ENCODE measurements around the gene ANXA2R. TPM values are rescaled to one million over a fixed set of nuclear protein-coding genes. Genes with fewer than 3 reads are reported as not detected.

The ANXA2R gene
- total RNA-seq, 1 donor = 3.6 TPM

DNA sequence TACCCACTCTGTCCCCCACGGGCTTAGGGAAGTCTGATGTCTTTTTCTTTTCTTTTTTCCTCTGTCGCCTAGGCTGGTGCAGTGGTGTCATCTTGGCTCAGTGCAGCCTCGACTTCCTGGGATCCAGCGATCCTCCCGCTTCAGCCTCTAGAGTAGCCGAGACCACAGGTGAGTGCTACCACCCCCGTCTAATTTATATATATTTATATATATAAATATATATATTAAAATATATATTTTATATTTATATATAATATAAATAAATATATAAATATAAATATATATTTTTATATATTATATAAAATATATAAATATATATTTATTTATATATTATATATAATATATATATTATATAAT lies 3.3 kb upstream of the ANXA2R start:
- H3K27ac ChIP-seq (ENCODE audit: low read depth, low read length) = peak overlapping the region; percentile 94
- peaks cover 24% of the 10 kb centered on the region for H3K4me1 ChIP-seq (ENCODE audit: insufficient read depth, low read length)
- peaks cover 65% of the 10 kb centered on the region for H3K79me2 ChIP-seq (ENCODE audit: insufficient read depth, low read length)
- peak overlapping the region; percentile 78 for H3K4me3 ChIP-seq (ENCODE audit: insufficient read depth, low read length)
- no peak for TF ChIP-seq CTCF (IDR thresholded peaks at IDR 0.05; ENCODE audit: extremely low read depth, low read depth, low read length)
- peak overlapping the region; percentile 94 for H2AFZ ChIP-seq (ENCODE audit: low read length)
- H3K36me3 ChIP-seq (ENCODE audit: insufficient read depth, low read length) = no peaks in the 10 kb centered on the region
- peak overlapping the region; percentile 96 for H3K4me2 ChIP-seq (ENCODE audit: insufficient read depth, low read length)
- no peaks in the 10 kb centered on the region for H3K9me3 ChIP-seq (ENCODE audit: low read depth, low read length)
- no peaks in the 10 kb centered on the region for H3K27me3 ChIP-seq (ENCODE audit: insufficient read depth, low read length)
- DNase-seq (ENCODE audit: insufficient read length, low spot score, missing footprints) = no peak
- H4K20me1 ChIP-seq (ENCODE audit: insufficient read depth, low read length) = peaks cover 5% of the 10 kb centered on the region

- Histone ChIP-seq H2AFZ (ENCODE audit: low read length) (peak overlapping the region; percentile 94), H3K4me3 (ENCODE audit: insufficient read depth, low read length) (peak overlapping the region; percentile 78), H3K79me2 (ENCODE audit: insufficient read depth, low read length) (peaks cover 66% of the 10 kb centered on the region), H3K4me2 (ENCODE audit: insufficient read depth, low read length) (peak overlapping the region; percentile 96), H3K27ac (ENCODE audit: low read depth, low read length) (peak overlapping the region; percentile 94), H3K9me3 (ENCODE audit: low read depth, low read length) (no peaks in the 10 kb centered on the region), H4K20me1 (ENCODE audit: insufficient read depth, low read length) (peaks cover 5% of the 10 kb centered on the region), H3K36me3 (ENCODE audit: insufficient read depth, low read length) (no peaks in the 10 kb centered on the region), H3K27me3 (ENCODE audit: insufficient read depth, low read length) (no peaks in the 10 kb centered on the region), H3K4me1 (ENCODE audit: insufficient read depth, low read length) (peaks cover 20% of the 10 kb centered on the region)
- DNase-seq (ENCODE audit: insufficient read length, low spot score, missing footprints) = peak; percentile 75
- TF ChIP-seq CTCF (IDR thresholded peaks at IDR 0.05; ENCODE audit: extremely low read depth, low read depth, low read length) = no peak
Measured at GRCh38 chr5:43042626-43043399, 2.7 kb upstream of the ANXA2R start.

GRCh38 chr5:43042176-43042625 lies 2.1 kb upstream of the ANXA2R start:
- DNase-seq (ENCODE audit: insufficient read length, low spot score, missing footprints) = peak; percentile 68
- peak overlapping the region; percentile 94 for H2AFZ ChIP-seq (ENCODE audit: low read length)
- H3K9me3 ChIP-seq (ENCODE audit: low read depth, low read length) = no peaks in the 10 kb centered on the region
- TF ChIP-seq CTCF (IDR thresholded peaks at IDR 0.05; ENCODE audit: extremely low read depth, low read depth, low read length) = peak; percentile 25
- peak overlapping the region; percentile 78 for H3K4me3 ChIP-seq (ENCODE audit: insufficient read depth, low read length)
- peak overlapping the region; percentile 96 for H3K4me2 ChIP-seq (ENCODE audit: insufficient read depth, low read length)
- peak overlapping the region; percentile 94 for H3K27ac ChIP-seq (ENCODE audit: low read depth, low read length)
- no peaks in the 10 kb centered on the region for H3K36me3 ChIP-seq (ENCODE audit: insufficient read depth, low read length)
- H3K27me3 ChIP-seq (ENCODE audit: insufficient read depth, low read length) = no peaks in the 10 kb centered on the region
- peaks cover 15% of the 10 kb centered on the region for H3K4me1 ChIP-seq (ENCODE audit: insufficient read depth, low read length)
- peaks cover 5% of the 10 kb centered on the region for H4K20me1 ChIP-seq (ENCODE audit: insufficient read depth, low read length)
- H3K79me2 ChIP-seq (ENCODE audit: insufficient read depth, low read length) = peaks cover 66% of the 10 kb centered on the region

GRCh38 chr5:43041669-43042175 lies 1.6 kb upstream of the ANXA2R start:
- Histone ChIP-seq H3K4me2 (ENCODE audit: insufficient read depth, low read length) (peak overlapping the region; percentile 96), H4K20me1 (ENCODE audit: insufficient read depth, low read length) (peaks cover 5% of the 10 kb centered on the region), H3K79me2 (ENCODE audit: insufficient read depth, low read length) (peaks cover 66% of the 10 kb centered on the region), H3K9me3 (ENCODE audit: low read depth, low read length) (no peaks in the 10 kb centered on the region), H3K27ac (ENCODE audit: low read depth, low read length) (peak overlapping the region; percentile 94), H2AFZ (ENCODE audit: low read length) (peak overlapping the region; percentile 94), H3K27me3 (ENCODE audit: insufficient read depth, low read length) (no peaks in the 10 kb centered on the region), H3K4me3 (ENCODE audit: insufficient read depth, low read length) (peak overlapping the region; percentile 78), H3K36me3 (ENCODE audit: insufficient read depth, low read length) (no peaks in the 10 kb centered on the region), H3K4me1 (ENCODE audit: insufficient read depth, low read length) (peaks cover 15% of the 10 kb centered on the region)
- no peak for TF ChIP-seq CTCF (IDR thresholded peaks at IDR 0.05; ENCODE audit: extremely low read depth, low read depth, low read length)
- peak; percentile 62 for DNase-seq (ENCODE audit: insufficient read length, low spot score, missing footprints)
